ENCODE measurements around the gene GCGR. TPM values are rescaled to one million over a fixed set of nuclear protein-coding genes. Genes with fewer than 3 reads are reported as not detected.

The GCGR gene
- total RNA-seq, 1 donor from 2014 or later, result not detected

DNA sequence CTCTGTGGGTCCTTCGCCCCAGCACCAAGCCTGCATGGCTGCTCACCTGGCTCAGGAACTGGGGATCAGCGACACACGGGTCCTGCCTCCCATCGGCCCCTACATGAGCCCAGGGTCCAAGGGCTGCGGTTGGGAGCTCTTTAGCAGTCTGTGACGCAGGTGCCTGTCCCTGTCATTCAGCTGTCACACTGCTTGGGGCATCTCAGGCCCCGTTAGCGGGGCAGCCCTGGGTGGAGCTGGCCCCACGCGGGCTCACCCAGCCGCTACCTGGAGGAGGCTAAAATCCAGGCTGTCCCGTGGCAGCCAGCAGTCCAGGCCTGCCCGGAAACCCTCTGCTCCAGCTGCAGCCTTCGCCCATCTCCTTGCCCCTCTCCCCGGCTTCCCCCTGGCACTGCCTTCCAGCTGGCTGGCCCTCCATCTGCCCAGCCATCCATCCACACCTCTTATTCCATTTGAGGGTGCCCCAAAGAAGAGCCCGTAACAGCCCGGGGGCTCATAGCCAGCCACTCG, 3.3 kb downstream of the GCGR start:
- no peak overlapping the region for H3K4me3 ChIP-seq (ENCODE audit: low read depth, low read length)
- H3K36me3 ChIP-seq (ENCODE audit: control insufficient read depth, insufficient read depth, low read length), result no peaks in the 10 kb centered on the region
- TF ChIP-seq, protein P1, sequence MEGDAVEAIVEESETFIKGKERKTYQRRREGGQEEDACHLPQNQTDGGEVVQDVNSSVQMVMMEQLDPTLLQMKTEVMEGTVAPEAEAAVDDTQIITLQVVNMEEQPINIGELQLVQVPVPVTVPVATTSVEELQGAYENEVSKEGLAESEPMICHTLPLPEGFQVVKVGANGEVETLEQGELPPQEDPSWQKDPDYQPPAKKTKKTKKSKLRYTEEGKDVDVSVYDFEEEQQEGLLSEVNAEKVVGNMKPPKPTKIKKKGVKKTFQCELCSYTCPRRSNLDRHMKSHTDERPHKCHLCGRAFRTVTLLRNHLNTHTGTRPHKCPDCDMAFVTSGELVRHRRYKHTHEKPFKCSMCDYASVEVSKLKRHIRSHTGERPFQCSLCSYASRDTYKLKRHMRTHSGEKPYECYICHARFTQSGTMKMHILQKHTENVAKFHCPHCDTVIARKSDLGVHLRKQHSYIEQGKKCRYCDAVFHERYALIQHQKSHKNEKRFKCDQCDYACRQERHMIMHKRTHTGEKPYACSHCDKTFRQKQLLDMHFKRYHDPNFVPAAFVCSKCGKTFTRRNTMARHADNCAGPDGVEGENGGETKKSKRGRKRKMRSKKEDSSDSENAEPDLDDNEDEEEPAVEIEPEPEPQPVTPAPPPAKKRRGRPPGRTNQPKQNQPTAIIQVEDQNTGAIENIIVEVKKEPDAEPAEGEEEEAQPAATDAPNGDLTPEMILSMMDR (IDR thresholded peaks at IDR 0.05; ENCODE audit: insufficient read depth, low read length, poor library complexity, severe bottlenecking), result no peak
- peaks cover 85% of the 10 kb centered on the region for H3K27me3 ChIP-seq (ENCODE audit: control insufficient read depth, insufficient read depth, low read length)
- no peak for DNase-seq (ENCODE audit: low read depth)

DNA sequence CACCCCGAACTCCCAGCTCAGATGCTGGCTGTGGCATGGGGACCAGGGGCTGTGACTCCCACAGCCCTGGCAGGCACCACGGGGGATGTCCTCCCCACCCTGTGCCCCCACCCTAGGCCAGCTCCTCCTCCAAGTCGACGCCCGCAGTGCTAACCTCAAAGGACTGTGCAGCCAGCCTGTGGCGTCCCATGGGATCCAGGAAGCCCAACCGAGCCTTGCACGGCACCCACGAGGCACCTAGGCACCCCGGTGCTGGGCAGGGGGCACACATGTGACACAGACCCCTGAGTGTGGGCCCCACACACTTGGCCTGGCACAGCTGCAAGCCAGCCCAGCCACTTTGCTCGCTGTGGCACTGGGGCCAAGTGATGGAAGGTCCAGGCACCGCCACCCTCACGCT, 3.9 kb downstream of the GCGR start:
- no peak overlapping the region for H3K4me3 ChIP-seq (ENCODE audit: low read depth, low read length)
- peaks cover 84% of the 10 kb centered on the region for H3K27me3 ChIP-seq (ENCODE audit: control insufficient read depth, insufficient read depth, low read length)
- H3K36me3 ChIP-seq (ENCODE audit: control insufficient read depth, insufficient read depth, low read length), result no peaks in the 10 kb centered on the region
- DNase-seq (ENCODE audit: low read depth), result no peak
- TF ChIP-seq, protein P1 (IDR thresholded peaks at IDR 0.05; ENCODE audit: insufficient read depth, low read length, poor library complexity, severe bottlenecking), result no peak

DNA sequence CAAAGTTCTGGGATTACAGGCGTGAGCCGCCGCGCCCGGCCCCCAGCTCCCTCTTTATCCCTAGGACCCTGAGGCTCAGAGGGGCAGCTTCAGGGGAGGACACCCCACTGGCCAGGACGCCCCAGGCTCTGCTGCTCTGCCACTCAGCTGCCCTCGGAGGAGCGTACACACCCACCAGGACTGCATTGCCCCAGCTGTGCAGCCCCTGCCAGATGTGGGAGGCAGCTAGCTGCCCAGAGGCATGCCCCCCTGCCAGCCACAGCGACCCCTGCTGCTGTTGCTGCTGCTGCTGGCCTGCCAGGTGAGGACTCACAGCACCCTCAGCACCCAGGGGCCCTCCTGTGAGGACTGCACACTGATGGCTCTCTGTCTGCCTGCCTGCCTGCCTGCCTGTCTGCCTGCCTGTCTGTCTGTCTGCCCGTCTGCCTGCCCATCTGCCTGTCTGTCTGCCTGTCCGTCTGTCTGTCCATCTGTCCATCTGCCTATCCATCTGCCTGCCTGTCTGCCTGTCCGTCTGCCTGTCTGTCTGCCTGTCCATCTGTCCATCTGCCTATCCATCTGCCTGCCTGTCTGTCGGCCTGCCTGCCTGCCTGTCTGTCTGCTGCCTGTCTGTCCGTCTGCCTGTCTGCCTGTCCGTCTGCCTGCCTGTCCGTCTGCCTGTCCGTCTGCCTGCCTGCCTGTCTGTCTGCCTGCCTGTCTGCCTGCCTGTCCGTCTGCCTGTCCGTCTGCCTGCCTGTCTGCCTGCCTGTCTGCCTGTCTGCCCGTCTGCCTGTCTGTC, 5.0 kb downstream of the GCGR start:
- DNase-seq (ENCODE audit: low read depth), result no peak
- TF ChIP-seq, protein P1 (IDR thresholded peaks at IDR 0.05; ENCODE audit: insufficient read depth, low read length, poor library complexity, severe bottlenecking), result peak; percentile 22
- Histone ChIP-seq H3K36me3 (ENCODE audit: control insufficient read depth, insufficient read depth, low read length) (no peaks in the 10 kb centered on the region), H3K4me3 (ENCODE audit: low read depth, low read length) (no peak overlapping the region), H3K27me3 (ENCODE audit: control insufficient read depth, insufficient read depth, low read length) (peaks cover 72% of the 10 kb centered on the region)

DNA sequence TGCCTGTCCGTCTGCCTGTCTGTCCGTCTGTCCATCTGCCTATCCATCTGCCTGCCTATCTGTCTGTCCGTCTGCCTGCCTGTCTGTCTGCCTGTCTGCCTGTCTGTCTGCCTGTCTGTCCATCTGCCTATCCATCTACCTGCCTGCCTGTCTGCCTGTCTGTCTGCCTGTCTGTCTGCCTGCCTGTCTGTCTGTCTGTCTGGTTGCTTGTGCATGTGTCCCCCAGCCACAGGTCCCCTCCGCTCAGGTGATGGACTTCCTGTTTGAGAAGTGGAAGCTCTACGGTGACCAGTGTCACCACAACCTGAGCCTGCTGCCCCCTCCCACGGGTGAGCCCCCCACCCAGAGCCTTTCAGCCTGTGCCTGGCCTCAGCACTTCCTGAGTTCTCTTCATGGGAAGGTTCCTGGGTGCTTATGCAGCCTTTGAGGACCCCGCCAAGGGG, 5.6 kb downstream of the GCGR start:
- H3K4me3 ChIP-seq (ENCODE audit: low read depth, low read length), result no peak overlapping the region
- TF ChIP-seq, protein P1 (IDR thresholded peaks at IDR 0.05; ENCODE audit: insufficient read depth, low read length, poor library complexity, severe bottlenecking), result no peak
- peaks cover 68% of the 10 kb centered on the region for H3K27me3 ChIP-seq (ENCODE audit: control insufficient read depth, insufficient read depth, low read length)
- no peaks in the 10 kb centered on the region for H3K36me3 ChIP-seq (ENCODE audit: control insufficient read depth, insufficient read depth, low read length)
- DNase-seq (ENCODE audit: low read depth), result no peak

DNA sequence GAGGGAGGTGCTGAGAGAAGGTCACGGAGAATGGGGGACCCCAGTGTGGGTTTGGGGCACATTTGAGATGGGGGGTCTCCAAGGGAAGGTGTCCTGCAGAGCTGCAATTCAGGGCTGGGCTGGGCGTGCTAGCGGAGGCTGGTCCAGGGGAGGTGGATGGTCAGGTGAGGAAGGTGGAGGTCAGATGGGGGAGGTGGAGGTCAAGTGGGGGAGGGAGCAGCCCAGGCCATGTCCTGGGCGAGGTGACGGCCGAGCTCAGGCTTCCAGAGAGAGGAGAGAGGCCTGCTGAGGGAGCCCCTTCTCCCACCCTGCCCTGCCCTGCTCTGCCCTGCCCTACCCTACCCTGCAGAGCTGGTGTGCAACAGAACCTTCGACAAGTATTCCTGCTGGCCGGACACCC, 6.5 kb downstream of the GCGR start:
- no peak overlapping the region for H3K4me3 ChIP-seq (ENCODE audit: low read depth, low read length)
- TF ChIP-seq, protein P1 (IDR thresholded peaks at IDR 0.05; ENCODE audit: insufficient read depth, low read length, poor library complexity, severe bottlenecking), result no peak
- no peaks in the 10 kb centered on the region for H3K36me3 ChIP-seq (ENCODE audit: control insufficient read depth, insufficient read depth, low read length)
- no peak for DNase-seq (ENCODE audit: low read depth)
- peaks cover 60% of the 10 kb centered on the region for H3K27me3 ChIP-seq (ENCODE audit: control insufficient read depth, insufficient read depth, low read length)
